ENCODE data around the gene CRB2.

- TF ChIP-seq CTCF (IDR thresholded peaks at IDR 0.05) (no peak), POLR2A (IDR thresholded peaks at IDR 0.05) (no peak)
Measured at GRCh38 chr9:123318961-123319421, 37.0 kb upstream of the CRB2 start.
